GM12864 (cell line): ENCODE measurements around the gene LDHA.

Experiments
- DNase-seq: peaks from one replicate; pipeline ENCODE4 v3.0.0-alpha.2; 2011; ENCODE audit warnings: low read depth
- H3K4me3 ChIP-seq: 2 replicates; pipeline ENCODE4 v1.5.1; 2011; ENCODE audit warnings: mild to moderate bottlenecking, low read depth, low read length, control low read depth
- CTCF ChIP-seq: IDR thresholded peaks from 2 replicates; pipeline ENCODE4 v1.5.1; 2011; ENCODE audit warnings: low read depth, mild to moderate bottlenecking, moderate library complexity, low read length, control low read depth, inconsistent platforms; ENCODE audit errors: missing control alignments

Gene LDHA

DNA sequence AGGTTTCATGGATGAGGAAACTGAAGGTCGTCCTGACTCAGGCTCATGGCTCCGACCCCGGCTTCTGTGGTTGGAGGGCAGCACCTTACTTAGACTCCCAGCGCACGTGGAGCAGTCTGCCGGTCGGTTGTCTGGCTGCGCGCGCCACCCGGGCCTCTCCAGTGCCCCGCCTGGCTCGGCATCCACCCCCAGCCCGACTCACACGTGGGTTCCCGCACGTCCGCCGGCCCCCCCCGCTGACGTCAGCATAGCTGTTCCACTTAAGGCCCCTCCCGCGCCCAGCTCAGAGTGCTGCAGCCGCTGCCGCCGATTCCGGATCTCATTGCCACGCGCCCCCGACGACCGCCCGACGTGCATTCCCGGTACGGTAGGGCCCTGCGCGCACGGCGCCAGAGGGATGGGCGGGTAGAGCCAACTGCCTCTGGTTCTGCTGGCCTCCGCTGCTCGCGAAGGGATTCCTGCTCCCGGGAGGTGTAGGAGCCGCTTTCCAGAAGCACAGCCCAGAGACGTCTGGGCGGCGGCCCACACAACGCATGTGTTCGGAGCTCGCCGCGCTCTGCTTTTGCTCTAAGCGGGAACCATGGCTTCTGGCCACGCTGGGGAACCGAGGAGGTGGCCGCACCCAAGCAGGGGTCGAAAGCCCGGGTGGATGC is at the start of gene LDHA:
Gene LDHA, plus strand, starts transcription at position 289 of the 653 bp plus-strand sequence. CDS start 2,280 bp downstream, outside the sequence.
- peak within 1 kb of the TSS; percentile 83 for H3K4me3 ChIP-seq
- DNase-seq, result peak; percentile 90
- no peak for TF ChIP-seq CTCF

DNA sequence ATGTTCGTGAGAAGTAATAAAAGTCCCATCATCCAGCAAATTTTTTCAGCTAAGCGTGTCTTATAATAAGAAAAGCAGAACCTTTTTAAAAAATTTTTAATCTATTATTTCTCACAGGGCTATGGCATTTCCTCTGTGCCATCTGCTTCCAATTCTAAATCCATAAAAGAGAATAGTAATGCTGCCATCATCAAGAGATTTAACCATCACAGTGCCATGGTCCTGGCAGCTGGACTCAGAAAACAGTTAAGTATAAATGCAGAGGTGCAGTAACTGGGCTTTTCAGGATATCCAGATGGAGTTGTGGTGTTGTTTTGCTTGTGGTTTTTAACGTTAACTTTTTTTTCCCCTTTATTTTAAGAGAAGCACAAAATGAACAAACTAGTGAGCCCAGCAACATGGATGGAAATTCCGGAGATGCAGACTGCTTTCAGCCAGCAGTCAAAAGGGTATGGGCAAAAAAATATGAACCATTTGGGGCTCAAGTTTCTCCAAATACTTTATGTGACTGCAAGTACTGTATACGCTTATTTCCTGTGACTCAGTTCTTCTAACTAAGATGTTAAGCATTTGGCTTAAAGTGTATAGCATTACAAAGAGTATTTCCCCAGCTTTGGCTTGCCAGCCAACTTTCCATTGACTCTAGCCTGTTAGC is 46.8 kb upstream of the LDHA start:
- no peak for DNase-seq
- H3K4me3 ChIP-seq, result no peak overlapping the region
- TF ChIP-seq CTCF, result no peak

- H3K4me3 ChIP-seq, result no peak overlapping the region
- TF ChIP-seq CTCF, result no peak
- DNase-seq, result no peak
Observed at GRCh38 chr11:18352581-18352980, 41.8 kb upstream of the LDHA start.

GRCh38 chr11:18358646-18359045 is 35.7 kb upstream of the LDHA start:
- H3K4me3 ChIP-seq, result no peak overlapping the region
- no peak for DNase-seq
- TF ChIP-seq CTCF, result no peak

DNA sequence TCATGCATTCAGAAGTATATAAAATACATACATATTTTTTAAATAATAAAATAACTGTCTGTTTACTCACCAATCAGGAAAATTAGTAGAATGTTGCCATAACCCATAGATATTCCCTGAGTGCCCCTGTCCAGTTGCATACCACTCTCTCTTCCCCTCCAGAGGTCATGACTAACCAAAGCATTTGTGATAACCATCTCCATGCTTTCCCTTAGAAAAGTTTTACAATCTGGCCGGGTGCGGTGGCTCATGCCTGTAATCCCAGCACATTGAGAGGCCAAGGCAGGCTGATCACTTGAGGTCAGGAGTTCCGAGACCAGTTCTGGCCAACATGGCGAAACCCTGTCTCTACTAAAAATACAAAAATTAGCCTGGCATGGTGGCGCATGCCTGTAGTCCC is 33.2 kb upstream of the LDHA start:
- no peak overlapping the region for H3K4me3 ChIP-seq
- no peak for TF ChIP-seq CTCF
- DNase-seq, result no peak

GRCh38 chr11:18364495-18365073 is 29.8 kb upstream of the LDHA start:
- DNase-seq, result no peak
- no peak for TF ChIP-seq CTCF
- H3K4me3 ChIP-seq, result no peak overlapping the region
